GM18502 (cell line): ENCODE data around the gene MRTFB.

Experiments used
- ATAC-seq: cut with Tn5 transposase; IDR thresholded peaks from one replicate; pipeline ENCODE4 v1.9.1; 2021; ENCODE audit warnings: mild to moderate bottlenecking; ENCODE audit not compliant: unreplicated experiment, poor library complexity

The MRTFB gene

DNA sequence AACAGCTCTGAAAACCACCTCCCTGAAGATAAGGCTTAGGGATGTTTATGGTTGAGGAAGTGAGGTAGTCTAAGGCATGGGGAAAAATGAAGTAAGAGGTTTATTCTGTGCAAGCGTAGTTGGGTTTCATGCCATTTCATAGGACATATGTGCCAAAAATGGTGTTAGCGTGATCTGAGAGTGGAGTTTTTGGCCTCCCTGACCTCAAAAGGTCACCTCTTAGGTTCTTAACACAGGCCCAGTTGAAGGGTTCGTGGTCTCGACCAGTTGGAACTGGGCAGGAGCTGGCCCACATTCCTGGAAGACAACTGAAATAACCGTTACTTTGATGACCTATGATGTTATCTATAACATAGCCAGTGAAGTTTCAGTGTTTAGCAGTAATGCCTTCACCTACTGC is 57.0 kb downstream of the MRTFB start:
- ATAC-seq, result no peak

DNA sequence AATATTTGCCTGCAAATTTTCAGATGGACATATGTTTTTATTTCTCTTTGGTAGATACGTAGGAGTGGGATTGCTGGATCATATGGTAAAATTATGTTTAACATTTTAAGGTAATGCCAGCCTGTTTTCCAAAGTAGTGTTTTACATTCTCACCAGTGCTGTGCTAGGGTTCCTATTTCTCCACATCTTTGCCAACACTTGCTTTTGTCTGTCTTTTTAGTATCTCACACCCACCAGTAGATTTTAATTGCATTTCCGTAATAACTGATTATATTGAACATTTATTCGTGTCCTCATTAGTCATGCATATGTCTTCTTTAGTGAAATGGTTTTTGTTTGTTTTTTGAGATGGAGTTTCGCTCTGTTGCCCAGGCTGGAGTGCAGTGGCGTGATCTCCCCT is 58.4 kb downstream of the MRTFB start:
- no peak for ATAC-seq

DNA sequence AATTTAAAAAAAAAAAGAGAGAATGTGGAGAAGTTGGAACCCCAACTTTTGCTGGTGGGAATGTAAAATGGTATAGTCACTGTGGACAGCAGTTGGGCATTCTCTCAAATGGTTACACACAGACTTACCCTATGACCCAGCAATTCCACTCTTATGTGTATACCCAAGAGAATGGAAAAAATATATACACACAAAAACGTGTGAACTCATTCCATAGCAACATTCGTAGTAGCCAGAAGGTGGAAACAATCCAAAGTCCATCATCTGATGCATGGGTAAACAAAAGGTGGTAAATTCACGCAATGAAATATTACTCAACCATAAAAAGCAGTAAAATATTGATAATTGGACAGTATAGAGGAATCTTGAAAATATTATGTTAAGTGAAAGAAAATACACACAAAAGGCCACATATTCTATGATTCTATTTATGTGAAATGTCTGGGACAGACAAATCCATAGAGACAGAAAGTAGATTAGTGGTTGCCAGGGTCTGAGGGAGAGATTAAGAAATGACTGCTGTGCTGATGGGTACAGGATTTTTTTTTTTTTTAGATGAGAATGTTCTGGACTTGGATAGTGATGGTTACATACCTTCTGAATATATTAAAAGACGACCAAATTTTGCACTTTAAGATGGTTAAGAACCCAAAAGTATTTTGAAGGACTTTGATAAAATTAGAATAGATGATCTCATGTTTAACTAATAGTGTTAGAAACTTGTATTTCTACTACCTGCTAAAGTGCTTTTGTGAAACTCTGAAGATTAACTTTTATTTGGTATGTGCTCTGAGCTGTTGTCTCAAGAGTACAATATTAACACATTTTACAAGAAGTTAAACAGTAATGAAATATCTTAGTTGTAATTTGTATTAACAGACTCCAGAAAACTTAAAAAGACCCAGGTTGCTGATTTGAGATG is 60.9 kb downstream of the MRTFB start:
- no peak for ATAC-seq

DNA sequence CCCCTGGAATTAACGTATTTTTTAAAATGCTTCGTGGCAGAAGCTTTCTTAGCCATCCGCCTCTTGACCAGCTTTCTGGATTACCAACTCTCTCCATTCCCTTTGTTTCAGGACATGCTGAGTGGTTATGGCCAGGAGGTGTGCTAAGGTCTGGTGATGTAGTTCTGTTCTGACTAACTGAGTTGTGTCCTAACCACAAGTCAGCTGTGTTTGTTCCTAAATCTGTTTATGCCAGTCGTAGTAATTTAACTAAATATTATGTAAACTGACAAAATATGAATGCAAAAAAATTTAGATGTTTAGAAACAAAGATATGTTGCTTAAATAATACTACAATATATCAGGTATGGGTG is 61.6 kb downstream of the MRTFB start:
- no peak for ATAC-seq

DNA sequence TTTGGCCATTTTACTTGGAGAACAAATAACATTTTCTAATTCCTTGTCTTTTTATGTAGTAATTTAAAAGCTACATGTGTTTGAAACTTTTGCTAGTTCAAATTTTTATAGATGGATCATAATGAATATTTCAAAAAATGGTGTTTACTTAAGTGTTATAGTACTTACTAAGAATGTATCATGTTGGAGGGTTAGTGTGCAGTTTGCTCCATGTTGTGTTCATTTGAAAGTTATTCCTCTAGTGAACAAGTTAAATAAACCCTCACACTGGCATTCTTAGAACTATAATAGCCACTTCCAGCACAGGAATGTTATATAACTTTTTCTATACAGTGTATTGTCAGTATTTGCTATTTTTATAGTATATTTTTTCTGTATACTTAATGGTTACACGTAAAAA is 62.8 kb downstream of the MRTFB start:
- ATAC-seq, result no peak

DNA sequence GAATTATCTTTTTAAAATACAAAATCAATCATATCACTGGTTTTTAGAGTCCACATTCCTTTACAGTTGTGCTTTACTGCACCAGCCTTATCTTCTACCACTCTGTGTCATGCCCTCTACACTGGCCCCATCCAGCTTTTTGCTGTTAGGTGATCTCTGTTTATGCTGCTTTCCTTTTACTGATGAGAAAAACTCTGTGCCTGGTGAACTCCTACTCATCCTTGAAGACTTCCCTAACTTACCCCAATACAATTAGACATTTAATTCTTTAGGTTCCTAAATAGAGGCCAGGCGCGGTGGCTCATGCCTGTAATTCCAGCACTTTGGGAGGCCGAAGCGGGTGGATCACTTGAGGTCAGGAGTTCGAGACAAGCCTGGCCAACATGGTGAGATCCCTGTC is 64.6 kb downstream of the MRTFB start:
- no peak for ATAC-seq

DNA sequence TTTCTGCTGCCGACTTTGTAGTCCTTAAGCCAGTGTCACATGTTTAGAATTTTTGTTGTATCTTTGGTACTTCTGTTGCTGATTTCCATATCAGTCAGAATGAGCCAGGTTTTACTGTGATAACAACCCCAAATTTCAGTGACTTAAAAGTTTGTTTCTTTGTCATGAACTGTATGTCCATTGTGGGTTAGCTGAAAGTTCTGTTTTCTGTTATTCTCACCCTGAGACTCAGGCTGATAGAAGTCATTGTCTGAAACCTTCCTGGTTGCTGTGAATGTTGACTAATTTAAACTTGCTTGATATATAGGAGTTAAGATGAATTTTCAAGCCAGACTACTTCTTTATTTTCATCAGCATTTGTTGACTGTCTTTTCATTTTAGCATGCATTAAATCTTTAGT is 68.8 kb downstream of the MRTFB start:
- no peak for ATAC-seq

DNA sequence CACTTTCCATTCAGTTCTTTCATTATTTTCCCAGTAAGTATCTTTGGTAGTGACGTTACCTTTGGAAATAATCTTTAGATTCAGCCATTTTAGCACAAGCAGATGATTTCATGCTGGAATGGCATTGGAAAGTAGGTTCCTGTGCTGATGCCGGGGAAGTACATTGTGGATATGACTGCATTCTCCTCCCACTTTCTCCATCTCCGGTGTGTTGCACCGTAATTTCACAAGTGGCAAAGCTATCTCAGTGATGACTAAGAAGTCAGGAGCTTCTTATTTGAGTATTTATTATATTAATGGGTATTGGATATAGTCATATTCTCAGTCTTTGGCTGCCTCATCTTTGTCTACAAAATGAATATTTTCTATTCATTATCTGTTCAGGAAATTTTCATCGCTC is 69.8 kb downstream of the MRTFB start:
- ATAC-seq, result no peak

DNA sequence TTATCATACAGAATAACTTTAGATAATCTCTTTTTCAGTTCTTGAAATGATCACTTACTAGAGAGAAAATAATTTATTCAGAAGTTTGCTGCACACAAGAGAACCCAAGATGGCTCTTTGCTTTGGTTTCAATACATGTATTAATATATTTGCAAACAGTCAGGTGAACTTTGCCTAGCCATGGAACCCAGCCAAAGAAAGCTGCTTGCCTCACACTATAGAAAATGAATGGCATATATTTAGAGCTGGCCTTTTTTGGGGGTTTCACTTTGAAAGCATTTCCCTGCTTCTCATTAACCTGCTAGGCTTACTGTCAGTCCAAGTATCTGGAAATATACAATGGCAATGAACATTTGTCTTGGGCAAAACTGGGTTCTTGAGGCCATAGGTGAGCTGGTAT is 75.3 kb downstream of the MRTFB start:
- no peak for ATAC-seq

DNA sequence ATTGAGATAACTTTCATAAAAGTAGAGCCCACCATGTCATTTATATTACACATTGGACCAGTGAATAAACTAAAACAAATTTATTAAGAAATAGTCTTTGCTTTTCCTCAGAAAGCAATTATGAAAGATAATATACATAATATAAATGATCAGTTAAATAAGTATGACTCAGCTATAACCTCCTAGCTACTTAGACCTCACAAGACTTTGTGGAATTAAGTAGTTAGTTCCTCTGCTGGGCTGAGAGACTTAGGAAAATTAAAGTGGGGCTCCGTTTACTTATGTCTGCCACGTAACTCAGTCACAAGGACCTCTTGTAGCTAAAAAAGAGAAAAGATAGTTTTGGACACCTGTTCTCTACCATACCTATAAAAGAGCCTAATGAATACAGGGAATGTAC is 76.9 kb downstream of the MRTFB start:
- ATAC-seq, result no peak

DNA sequence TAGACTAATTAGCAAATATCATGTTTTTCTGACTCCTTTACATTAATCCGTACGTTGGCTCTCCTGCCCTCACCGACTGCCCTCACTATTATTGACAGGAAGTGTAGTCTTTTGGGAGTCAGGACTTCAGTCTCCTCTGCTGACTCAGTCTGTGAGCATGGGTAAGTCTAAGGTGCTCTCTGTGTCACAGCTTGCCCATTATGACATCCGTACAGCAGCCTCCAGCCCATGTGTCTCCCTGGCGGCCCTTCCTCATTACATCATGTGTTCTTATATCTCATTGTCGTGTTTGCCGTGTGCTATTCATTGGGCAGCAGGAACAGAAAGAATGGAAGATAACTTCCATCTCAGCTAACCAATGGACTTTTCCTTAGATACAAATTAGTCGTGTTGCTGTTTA is 77.5 kb downstream of the MRTFB start:
- no peak for ATAC-seq

DNA sequence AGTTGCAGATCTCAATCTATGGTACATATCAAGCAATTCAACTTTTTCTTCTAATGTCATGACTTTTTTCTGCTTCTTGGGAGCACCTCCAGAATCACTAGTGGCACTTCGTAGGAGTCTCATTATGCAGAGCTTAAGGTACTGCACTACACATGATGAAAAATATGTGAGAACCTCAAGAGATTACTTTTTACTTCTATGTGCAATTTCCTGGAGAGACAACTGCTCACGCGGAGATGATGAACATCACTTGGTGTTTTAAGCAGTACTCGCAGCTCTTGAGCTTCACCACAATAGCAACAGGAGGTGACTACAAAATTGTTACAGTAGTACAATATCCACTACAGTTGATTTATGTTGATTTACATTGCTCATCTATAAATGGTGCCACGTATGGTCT is 79.7 kb downstream of the MRTFB start:
- ATAC-seq, result no peak

DNA sequence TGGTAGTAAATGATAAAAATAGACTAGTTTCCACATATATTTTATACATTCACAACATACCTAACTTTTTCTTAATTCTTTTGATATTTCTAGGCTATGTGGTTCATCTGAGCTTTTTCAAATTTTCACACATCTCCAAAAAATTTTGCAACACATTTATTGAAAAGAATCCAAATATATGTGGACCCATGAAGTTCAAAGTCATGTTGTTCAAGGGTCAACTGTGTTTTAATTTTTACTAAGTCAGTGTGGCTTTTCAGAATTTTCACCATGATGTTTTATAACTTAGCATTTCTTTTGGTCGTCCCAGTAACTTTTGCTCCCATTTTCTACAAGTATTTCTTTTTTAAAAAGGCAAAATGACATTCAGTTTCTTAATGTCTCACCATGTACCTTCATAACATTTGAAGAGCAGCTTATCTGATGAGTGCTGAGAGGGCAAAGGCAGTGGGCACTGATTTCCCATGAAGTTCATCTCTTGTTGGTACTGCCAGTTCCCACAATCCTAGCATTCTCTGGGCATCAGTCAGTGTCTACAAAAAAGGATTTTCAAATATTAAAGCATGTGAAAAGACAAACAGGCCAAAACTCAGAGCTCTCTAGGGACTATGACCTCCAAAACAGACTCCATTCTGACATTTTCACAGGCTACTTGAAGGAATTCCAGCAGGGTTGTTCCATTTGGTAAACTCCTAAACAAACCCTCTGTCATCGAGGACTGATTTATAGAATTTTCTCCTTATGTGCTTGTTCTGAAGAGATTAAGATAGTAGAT is 80.3 kb downstream of the MRTFB start:
- no peak for ATAC-seq

DNA sequence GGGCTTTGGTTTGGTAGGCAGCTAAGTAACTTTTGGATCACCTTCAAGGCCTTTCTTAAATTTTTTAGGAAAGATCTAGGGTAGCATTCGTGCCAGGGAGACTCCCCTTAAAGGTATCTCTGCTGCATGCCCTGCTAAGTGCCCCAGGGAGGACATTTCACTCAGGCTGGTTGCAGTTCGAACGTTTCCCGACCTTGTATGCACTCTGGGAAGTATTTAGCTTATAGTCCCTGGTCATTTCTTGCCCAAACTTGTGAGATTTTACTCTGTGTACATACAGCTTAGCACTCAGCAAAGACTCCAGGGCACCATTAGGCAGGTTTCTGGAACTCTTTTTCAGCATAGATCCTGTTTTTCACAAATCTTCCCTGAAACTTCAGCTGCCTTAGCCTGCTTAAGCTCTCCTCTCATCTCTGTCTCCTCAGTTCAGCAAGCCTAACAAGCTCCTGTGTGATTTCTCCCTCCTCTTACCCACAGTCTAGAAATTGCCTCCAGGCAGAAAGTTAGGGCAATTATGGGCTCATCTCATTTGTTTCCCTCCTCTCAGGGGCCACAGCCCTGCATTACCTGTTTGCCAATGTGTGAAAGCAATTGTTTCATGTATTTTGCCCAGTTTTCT is 84.6 kb downstream of the MRTFB start:
- no peak for ATAC-seq

DNA sequence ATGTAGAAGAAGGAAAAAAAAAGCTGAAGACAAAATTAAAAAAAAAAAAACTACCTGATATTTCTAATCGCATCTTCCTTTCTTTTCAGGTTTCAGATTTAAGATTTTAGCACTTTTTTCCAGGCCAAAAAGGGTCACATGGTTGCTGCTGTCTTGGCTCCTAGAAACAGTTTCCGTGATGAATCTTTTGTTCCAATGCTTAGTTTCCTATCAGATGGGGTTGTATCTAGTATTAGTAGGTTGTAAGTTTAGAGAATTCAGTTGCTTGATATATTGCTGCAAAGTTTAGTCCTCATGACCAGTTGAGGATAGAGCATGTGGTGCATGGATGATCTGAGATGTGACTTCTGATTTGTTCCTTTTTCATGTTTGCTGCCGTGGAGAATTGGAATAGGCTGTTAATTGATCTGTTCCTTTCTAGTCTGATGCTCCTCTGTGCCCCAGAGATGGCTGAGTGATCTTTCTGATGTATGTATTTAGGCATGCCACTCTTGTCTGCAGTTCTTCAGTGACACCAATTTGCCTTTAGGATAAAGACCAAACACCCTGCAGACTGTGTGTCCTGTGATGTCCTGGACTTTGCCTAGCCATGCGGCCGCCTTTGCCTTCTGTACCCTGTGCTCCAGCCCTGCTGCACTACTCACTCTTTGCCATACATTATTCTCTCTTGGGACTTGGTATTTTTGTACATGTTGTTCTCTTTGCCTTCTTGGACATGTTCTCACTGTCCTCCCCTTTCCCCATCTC is 94.0 kb downstream of the MRTFB start:
- ATAC-seq, result no peak

DNA sequence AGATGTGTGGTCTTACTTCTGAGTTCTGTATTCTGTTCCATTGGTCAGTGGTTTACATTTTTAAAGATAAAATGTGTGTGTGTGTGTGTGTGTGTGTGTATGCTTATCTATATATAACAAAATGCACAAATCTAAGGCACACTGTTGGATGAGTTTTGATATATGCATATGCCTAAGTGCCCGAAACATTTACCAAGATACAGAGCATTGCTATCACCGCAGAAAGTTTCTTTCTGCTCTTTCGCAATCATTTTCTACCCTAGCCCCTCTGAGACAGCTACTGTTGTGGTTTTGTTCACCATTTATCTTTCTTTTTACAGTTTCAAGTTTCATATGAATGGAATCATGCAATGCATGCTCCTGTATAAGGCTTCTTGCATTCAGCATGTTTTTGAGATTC is 97.0 kb downstream of the MRTFB start:
- ATAC-seq, result no peak

DNA sequence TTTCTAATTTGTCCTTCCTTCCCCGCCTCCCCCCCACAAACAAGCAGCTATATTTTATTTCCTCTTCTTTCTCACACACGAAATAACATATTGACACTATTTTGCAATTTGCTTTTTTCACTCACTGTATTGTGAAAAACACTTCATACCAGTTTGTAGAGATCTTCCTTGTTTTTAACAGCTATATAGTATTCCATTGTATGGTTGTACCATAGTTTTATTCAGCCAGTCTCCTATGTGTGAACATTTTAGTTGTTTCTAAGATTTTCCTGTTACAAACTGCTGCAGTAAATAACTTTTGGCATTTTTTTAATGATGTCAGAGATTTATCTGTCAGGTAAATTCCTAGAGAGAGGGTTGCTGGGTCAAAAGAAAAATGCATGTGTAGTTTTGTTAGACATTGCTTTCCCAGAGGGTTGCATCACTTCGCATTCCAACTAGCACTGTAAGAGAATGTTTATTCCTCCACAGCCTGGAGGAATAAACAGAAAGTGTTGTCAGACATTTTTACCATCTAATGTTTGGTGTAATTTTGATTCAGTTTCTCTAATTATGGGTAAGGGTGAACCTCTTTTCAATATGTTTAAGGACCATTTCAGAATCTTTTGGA is 101.2 kb downstream of the MRTFB start:
- no peak for ATAC-seq

DNA sequence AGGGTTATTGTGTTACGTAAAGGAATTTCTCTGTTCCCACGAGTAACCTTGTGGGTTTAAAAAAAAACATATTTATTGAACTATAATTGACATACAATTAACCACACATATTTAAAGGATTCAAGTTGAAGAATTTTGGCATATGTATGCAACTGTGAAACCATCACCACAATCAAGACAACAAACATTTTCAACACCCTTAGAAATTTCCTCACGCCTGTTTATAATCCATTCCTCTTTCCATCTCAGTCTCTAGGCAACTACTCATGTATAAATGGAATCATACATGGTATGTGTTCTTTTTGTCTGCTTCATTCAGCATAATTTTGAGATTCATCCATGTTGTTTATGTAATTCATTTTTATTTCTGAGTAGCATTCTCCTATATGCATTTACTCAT is 104.0 kb downstream of the MRTFB start:
- ATAC-seq, result no peak

DNA sequence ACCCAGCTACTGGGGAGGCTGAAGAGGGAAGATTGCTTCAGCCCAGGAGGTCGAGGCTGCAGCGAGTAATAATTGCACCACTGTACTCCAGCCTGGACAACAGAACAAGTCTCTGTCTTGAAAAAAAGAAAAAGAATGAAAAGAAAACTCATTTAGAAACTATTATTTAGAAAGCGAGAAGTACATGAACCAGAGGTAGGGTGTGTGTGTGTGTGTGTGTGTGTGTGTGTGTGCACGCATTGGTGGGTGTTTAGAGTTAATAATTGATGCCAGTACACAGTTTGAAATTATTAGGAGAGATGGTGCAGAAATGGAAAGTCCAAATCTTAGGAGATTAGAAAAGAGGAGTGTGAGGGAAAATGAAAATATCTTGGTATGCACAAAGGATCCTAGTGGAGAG is 106.6 kb downstream of the MRTFB start:
- ATAC-seq, result no peak

DNA sequence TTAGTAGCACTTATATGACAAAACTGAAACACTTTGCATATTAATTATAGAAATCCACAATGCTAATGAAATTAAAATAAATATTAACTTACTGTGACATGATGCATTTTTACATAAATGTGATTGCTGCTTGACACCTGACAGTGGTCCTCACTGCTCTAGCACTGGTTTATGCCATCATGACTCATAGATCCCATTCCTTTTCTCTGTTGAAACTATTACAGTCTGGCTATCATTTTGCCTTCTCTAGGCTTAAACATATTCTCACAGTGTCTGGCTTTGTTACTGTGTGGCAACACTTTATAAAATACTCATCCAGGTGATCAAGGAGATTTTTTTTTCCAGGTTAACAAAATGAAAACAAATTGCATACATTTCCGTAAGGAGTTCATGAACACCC is 108.0 kb downstream of the MRTFB start:
- ATAC-seq, result no peak
